PC-3 (cell line): ENCODE results near the gene AMFR. TPM values are rescaled to one million over a fixed set of nuclear protein-coding genes. Genes with fewer than 3 reads are reported as not detected.

ENCODE experiments used
- ATAC-seq: fragments of 200-7000 bp; cut with Tn5 transposase; 2 replicates; pipeline ENCODE4 v1.9.1; 2020; ENCODE audit warnings: mild to moderate bottlenecking, moderate library complexity
- BruUV-seq: library from RNA; stranded (reverse); fragments of 400-500 nt; replicated peaks from 2 replicates; lab custom pipeline; 2021; lab: Mats Ljungman, UMichigan
- CTCF ChIA-PET: fragments of 300-600 bp; sonication (Branson Sonifier 250); formaldehyde crosslinking; loops from one replicate; lab custom pipeline; 2022; ENCODE audit warnings: antibody characterized with exemption; lab: Charles Lee
- POLR2A ChIA-PET: fragments of 300-600 bp; sonication (Branson Sonifier 250); formaldehyde crosslinking; loops from one replicate; lab custom pipeline; 2022; ENCODE audit warnings: antibody characterized with exemption; ENCODE audit not compliant: unreplicated experiment; lab: Charles Lee
- DNase-seq: peaks from one replicate; pipeline ENCODE4 v3.0.0-alpha.2; 2015
- H2AFZ ChIP-seq: fragments of 300-600 bp; sonication (generic); 2 replicates; pipeline ENCODE4 v1.6.0; 2016; ENCODE audit warnings: antibody characterized with exemption, low read length
- H3F3A ChIP-seq: fragments of 300-600 bp; sonication (generic); one replicate; pipeline ENCODE4 v1.6.0; 2017; ENCODE audit warnings: antibody characterized with exemption, low read length, control low read depth, mild to moderate bottlenecking; ENCODE audit not compliant: unreplicated experiment
- H3K27ac ChIP-seq: fragments of 300-600 bp; sonication (generic); 2 replicates; pipeline ENCODE4 v1.5.1; 2016; ENCODE audit warnings: mild to moderate bottlenecking, low read length
- H3K27me3 ChIP-seq: fragments of 300-600 bp; sonication (generic); 2 replicates; pipeline ENCODE4 v1.6.1; 2016; ENCODE audit warnings: low read length, mixed read lengths
- H3K36me3 ChIP-seq: fragments of 300-600 bp; sonication (generic); 2 replicates; pipeline ENCODE4 v1.6.1; 2016; ENCODE audit warnings: low read depth, mixed run types, low read length, mixed read lengths
- H3K4me1 ChIP-seq: fragments of 300-600 bp; sonication (generic); 2 replicates; pipeline ENCODE4 v1.5.1; 2016; ENCODE audit warnings: low read length; ENCODE audit not compliant: insufficient read depth
- H3K4me2 ChIP-seq: fragments of 300-600 bp; sonication (generic); 2 replicates; pipeline ENCODE4 v1.6.0; 2016; ENCODE audit warnings: low read length
- H3K4me3 ChIP-seq: fragments of 300-600 bp; sonication (generic); 2 replicates; pipeline ENCODE4 v1.5.1; 2016; ENCODE audit warnings: mild to moderate bottlenecking, low read length, mixed read lengths
- H3K79me2 ChIP-seq: fragments of 300-600 bp; sonication (generic); 2 replicates; pipeline ENCODE4 v1.6.1; 2017; ENCODE audit warnings: low read length, mixed read lengths
- H3K9ac ChIP-seq: fragments of 300-600 bp; sonication (generic); 2 replicates; pipeline ENCODE4 v1.6.0; 2016; ENCODE audit warnings: mild to moderate bottlenecking, low read length
- H3K9me2 ChIP-seq: fragments of 300-600 bp; sonication (generic); replicated peaks from 2 replicates; pipeline ENCODE4 v1.6.1; 2016; ENCODE audit warnings: mixed run types, low read length, mixed read lengths
- H3K9me3 ChIP-seq: fragments of 300-600 bp; sonication (generic); 2 replicates; pipeline ENCODE4 v1.6.1; 2016; ENCODE audit warnings: low read length, mixed read lengths
- H4K20me1 ChIP-seq: fragments of 300-600 bp; sonication (generic); 2 replicates; pipeline ENCODE4 v1.6.1; 2016; ENCODE audit warnings: low read length, mixed read lengths
- CTCF ChIP-seq: fragments of 300-600 bp; sonication (generic); conservative IDR thresholded peaks from 2 replicates; pipeline ENCODE4 v1.5.1; 2017; ENCODE audit warnings: antibody characterized with exemption, low read depth, mild to moderate bottlenecking, low read length
- EZH2 ChIP-seq: fragments of 300-600 bp; sonication (generic); IDR thresholded peaks from one replicate; pipeline ENCODE4 v1.6.1; 2017; ENCODE audit warnings: antibody characterized with exemption, mild to moderate bottlenecking, low read length; ENCODE audit not compliant: unreplicated experiment
- EZH2phosphoT487 ChIP-seq: fragments of 300-600 bp; sonication (generic); IDR thresholded peaks from 2 replicates; pipeline ENCODE4 v1.6.1; 2018; ENCODE audit warnings: mild to moderate bottlenecking, antibody characterized with exemption, low read length, borderline replicate concordance
- intact Hi-C: fragments of 100-400 bp; cut with micrococcal nuclease; formaldehyde crosslinking; loops from 2 replicates; pipeline ENCODE4 v1.9.0; 2023
- total RNA-seq: library from RNA; depleted of rRNA; stranded (reverse); fragments of >200 nt; gene quantifications from 2 replicates; pipeline ENCODE4 v1.2.3, GENCODE V29; 2014

AMFR gene
- total RNA-seq, 1 experiment from 2014 or later, result 98.9 TPM

GRCh38 chr16:56389554-56389953 is 35.8 kb downstream of the AMFR start:
- Histone ChIP-seq H2AFZ (no peak overlapping the region), H3K4me1 (no peaks in the 10 kb centered on the region), H3F3A (no peaks in the 10 kb centered on the region), H3K4me2 (no peak overlapping the region), H3K27me3 (no peaks in the 10 kb centered on the region), H3K36me3 (peaks cover 8% of the 10 kb centered on the region), H4K20me1 (no peaks in the 10 kb centered on the region), H3K79me2 (no peaks in the 10 kb centered on the region), H3K9me3 (no peaks in the 10 kb centered on the region), H3K9me2 (no peaks in the 10 kb centered on the region), H3K27ac (no peak overlapping the region), H3K9ac (no peak overlapping the region), H3K4me3 (no peak overlapping the region)
- intact Hi-C loops, result no loop called here
- TF ChIP-seq CTCF (no peak), EZH2phosphoT487 (no peak), EZH2 (no peak)
- POLR2A ChIA-PET, result no interaction called here
- no peak for ATAC-seq
- DNase-seq, result peak; percentile 46
- CTCF ChIA-PET, result no interaction called here
- no TSS peak for BruUV-seq

GRCh38 chr16:56388209-56388608 is 37.1 kb downstream of the AMFR start:
- no peaks in the 10 kb centered on the region for H4K20me1 ChIP-seq
- H3K9me2 ChIP-seq, result no peaks in the 10 kb centered on the region
- H3K36me3 ChIP-seq, result peaks cover 8% of the 10 kb centered on the region
- peaks cover 7% of the 10 kb centered on the region; the same call in 1 of the 2 replicates for H3K4me1 ChIP-seq
- no peak overlapping the region for H3K4me3 ChIP-seq
- POLR2A ChIA-PET, result no interaction called here
- no peaks in the 10 kb centered on the region for H3K9me3 ChIP-seq
- H3K79me2 ChIP-seq, result no peaks in the 10 kb centered on the region
- no peak overlapping the region for H3K27ac ChIP-seq
- no peaks in the 10 kb centered on the region for H3F3A ChIP-seq
- ATAC-seq (no peak), DNase-seq (no peak)
- CTCF ChIA-PET, result no interaction called here
- H3K4me2 ChIP-seq, result no peak overlapping the region
- BruUV-seq, result no TSS peak
- TF ChIP-seq CTCF (no peak), EZH2 (no peak), EZH2phosphoT487 (no peak)
- no peak overlapping the region for H2AFZ ChIP-seq
- intact Hi-C loops, result no loop called here
- H3K9ac ChIP-seq, result no peak overlapping the region
- H3K27me3 ChIP-seq, result no peaks in the 10 kb centered on the region

GRCh38 chr16:56387396-56387795 is 37.9 kb downstream of the AMFR start:
- Histone ChIP-seq H3K9me3 (no peaks in the 10 kb centered on the region), H3K4me3 (no peak overlapping the region), H3K27ac (no peak overlapping the region), H3K4me2 (no peak overlapping the region), H3K27me3 (no peaks in the 10 kb centered on the region), H3K9ac (no peak overlapping the region), H3F3A (peaks cover 4% of the 10 kb centered on the region), H3K4me1 (peaks cover 15% of the 10 kb centered on the region), H3K79me2 (no peaks in the 10 kb centered on the region), H2AFZ (no peak overlapping the region), H3K36me3 (peaks cover 8% of the 10 kb centered on the region), H4K20me1 (no peaks in the 10 kb centered on the region), H3K9me2 (no peaks in the 10 kb centered on the region)
- intact Hi-C loops, result no loop called here
- ATAC-seq, result no peak
- no peak for DNase-seq
- no TSS peak for BruUV-seq
- POLR2A ChIA-PET, result no interaction called here
- TF ChIP-seq EZH2, result no peak
- CTCF ChIA-PET, result no interaction called here
